HG03469 (cell line): Measurements from ENCODE around the gene GP2.

Source experiments
- ATAC-seq: cut with Tn5 transposase; IDR thresholded peaks from one replicate; pipeline ENCODE4 v1.9.1; 2021; ENCODE audit warnings: mild to moderate bottlenecking, moderate library complexity, moderate number of reproducible peaks; ENCODE audit not compliant: unreplicated experiment

Gene GP2

GRCh38 chr16:20327444-20328041, at the start of gene GP2:
Gene GP2, minus strand, starts transcription at chr16:20327513. Its CDS starts 1,082 bp downstream, at chr16:20326431.
- no peak for ATAC-seq

GRCh38 chr16:20372701-20373100, 45.4 kb upstream of the GP2 start:
- ATAC-seq = no peak

GRCh38 chr16:20369452-20370054, 42.2 kb upstream of the GP2 start:
- no peak for ATAC-seq

- no peak for ATAC-seq
Measured at GRCh38 chr16:20364051-20364450, 36.7 kb upstream of the GP2 start.

GRCh38 chr16:20363191-20363590, 35.9 kb upstream of the GP2 start:
- no peak for ATAC-seq

GRCh38 chr16:20359997-20360396, 32.7 kb upstream of the GP2 start:
- ATAC-seq = no peak

GRCh38 chr16:20355114-20355782, 27.9 kb upstream of the GP2 start:
- no peak for ATAC-seq

GRCh38 chr16:20353379-20353778, 26.1 kb upstream of the GP2 start:
- ATAC-seq = no peak

- no peak for ATAC-seq
Measured at GRCh38 chr16:20352615-20353014, 25.3 kb upstream of the GP2 start, which contains the start of gene UMOD. Gene UMOD, minus strand, starts transcription at chr16:20352715. Its CDS starts 1,978 bp downstream, at chr16:20350737.

GRCh38 chr16:20349615-20350014, 22.3 kb upstream of the GP2 start:
- no peak for ATAC-seq

- no peak for ATAC-seq
Measured at GRCh38 chr16:20348365-20349185, 21.3 kb upstream of the GP2 start.

GRCh38 chr16:20347666-20348364, 20.5 kb upstream of the GP2 start:
- ATAC-seq = no peak

GRCh38 chr16:20344611-20345010, 17.3 kb upstream of the GP2 start:
- no peak for ATAC-seq

- ATAC-seq = no peak
Measured at GRCh38 chr16:20339744-20340143, 12.4 kb upstream of the GP2 start.

GRCh38 chr16:20336955-20337354, 9.6 kb upstream of the GP2 start:
- no peak for ATAC-seq

GRCh38 chr16:20334396-20334795, 7.1 kb upstream of the GP2 start:
- no peak for ATAC-seq

GRCh38 chr16:20333120-20333519, 5.8 kb upstream of the GP2 start:
- no peak for ATAC-seq

- no peak for ATAC-seq
Measured at GRCh38 chr16:20332411-20332810, 5.1 kb upstream of the GP2 start.

GRCh38 chr16:20331635-20332034, 4.3 kb upstream of the GP2 start:
- ATAC-seq = no peak

- no peak for ATAC-seq
Measured at GRCh38 chr16:20329392-20330138, 2.3 kb upstream of the GP2 start.
